K562 (cell line): ENCODE data around the gene LGALS7. TPM values are rescaled to one million over a fixed set of nuclear protein-coding genes. Genes with fewer than 3 reads are reported as not detected.

Experiments used
- ARID4B ChIP-seq: sonication (generic); formaldehyde crosslinking; IDR thresholded peaks from 2 replicates; pipeline ENCODE4 v1.8.0; 2022; ENCODE audit warnings: mild to moderate bottlenecking, missing genetic modification reagents
- E2F8 ChIP-seq: fragments of 450-650 bp; IDR thresholded peaks from 2 replicates; pipeline ENCODE4 v1.7.1; 2018; ENCODE audit warnings: mild to moderate bottlenecking, low read depth; ENCODE audit not compliant: partially characterized antibody
- EGR1 ChIP-seq: fragments of 450-650 bp; conservative IDR thresholded peaks from 2 replicates; pipeline ENCODE4 v1.6.1; 2017; ENCODE audit warnings: mild to moderate bottlenecking
- ERF ChIP-seq: fragments of 450-650 bp; formaldehyde crosslinking; IDR thresholded peaks from 2 replicates; pipeline ENCODE4 v1.4.0; 2020; ENCODE audit warnings: mild to moderate bottlenecking, mixed read lengths
- MYC ChIP-seq, 2 experiments: fragments of 250-450 bp in 1 of 2; sonication (Bioruptor Pico) in 1 of 2; IDR thresholded peaks; 2 replicates each; pipeline versions ENCODE4 v1.5.1 to v1.6.1; 2012 to 2021; ENCODE audit warnings: low read depth in 2 of 2, borderline replicate concordance in 1 of 2, improper control_type of control experiment in 1 of 2, low read length in 1 of 2, mild to moderate bottlenecking in 1 of 2, moderate library complexity in 1 of 2
- ZBTB11 ChIP-seq, 3 experiments: fragments of 200-800 bp in 1 of 3; fragments of 250-450 bp in 1 of 3; fragments of 450-650 bp in 1 of 3; sonication (Bioruptor Pico) in 1 of 3; sonication (Bioruptor generic) in 1 of 3; formaldehyde crosslinking in 1 of 3; IDR thresholded peaks; 2 replicates each; pipeline versions ENCODE4 v1.6.1 to v1.8.0; 2016 to 2022; ENCODE audit warnings: mild to moderate bottlenecking in 2 of 3, missing genetic modification characterization in 2 of 3, missing compliant biosample characterization in 1 of 3, moderate library complexity in 1 of 3
- ZBTB12 ChIP-seq: fragments of 250-450 bp; sonication (Bioruptor Pico); IDR thresholded peaks from 2 replicates; pipeline ENCODE4 v1.4.0; 2020
- ZBTB5 ChIP-seq: fragments of 450-650 bp; IDR thresholded peaks from 2 replicates; pipeline ENCODE4 v1.6.1; 2017; ENCODE audit warnings: antibody characterized with exemption
- ZNF197 ChIP-seq: fragments of 200-800 bp; sonication (Bioruptor generic); IDR thresholded peaks from 2 replicates; pipeline ENCODE4 v1.6.1; 2016; ENCODE audit warnings: low read depth, missing genetic modification characterization, missing compliant biosample characterization
- ZNF561 ChIP-seq: fragments of 450-650 bp; formaldehyde crosslinking; conservative IDR thresholded peaks from 2 replicates; pipeline ENCODE4 v1.4.0; 2020; ENCODE audit warnings: mild to moderate bottlenecking, moderate library complexity
- polyA plus RNA-seq, 8 experiments: library from polyadenylated mRNA; depleted of rRNA in 4 of 8; stranded (reverse) in 5 of 8; unstranded in 3 of 8; fragments of >200 nt; fragmentation: Nextera tagmentation in 2 of 8; fragmentation: Illumina TruSeq in 1 of 8; extraction: Ambion mirVana in 2 of 8; extraction: Trizol in 1 of 8; gene quantifications; 2 replicates each; pipeline versions ENCODE4 v1.2.1 to v1.2.3, GENCODE V29; 2011 to 2014; ENCODE audit warnings: inconsistent platforms in 1 of 8, missing spikeins in 1 of 8
- total RNA-seq, 7 experiments: library from RNA; depleted of rRNA in 6 of 7; stranded (reverse); fragments of >200 nt in 6 of 7; fragmentation: Illumina TruSeq in 2 of 7; extraction: Trizol in 2 of 7; gene quantifications; 2 replicates each; pipeline versions ENCODE4 v1.2.1 to v1.2.3, GENCODE V29; 2011 to 2021; ENCODE audit warnings: low replicate concordance in 1 of 7

The LGALS7 gene
- total and polyA plus RNA-seq, 9 of the 15 experiments (the other 6 are each of a cell fraction or from before 2014, with no cell fraction given), result not detected

- TF ChIP-seq ZNF197 (CRISPR knock-in tag) (no peak), ZNF561 (no peak), ERF (CRISPR knock-in tag) (no peak), ZBTB12 (CRISPR knock-in tag) (no peak), ZBTB5 (no peak), MYC (IDR thresholded peaks at IDR 0.05; ENCODE audit: low read depth, low read length) (peak; percentile 45; the same call in 1 of the 2 replicates), MYC (CRISPR knock-in tag; IDR thresholded peaks at IDR 0.05; ENCODE audit: borderline replicate concordance, low read depth) (no peak), ZBTB11 (CRISPR knock-in tag; IDR thresholded peaks at IDR 0.05) (no peak), ARID4B (no peak), E2F8 (no peak), EGR1 (peak; percentile 53)
These were observed 36.7 kb downstream of the LGALS7 start (continued) for GRCh38 chr19:38736413-38737280.
